ENCODE results near the gene SYNJ2.

Gene SYNJ2

DNA sequence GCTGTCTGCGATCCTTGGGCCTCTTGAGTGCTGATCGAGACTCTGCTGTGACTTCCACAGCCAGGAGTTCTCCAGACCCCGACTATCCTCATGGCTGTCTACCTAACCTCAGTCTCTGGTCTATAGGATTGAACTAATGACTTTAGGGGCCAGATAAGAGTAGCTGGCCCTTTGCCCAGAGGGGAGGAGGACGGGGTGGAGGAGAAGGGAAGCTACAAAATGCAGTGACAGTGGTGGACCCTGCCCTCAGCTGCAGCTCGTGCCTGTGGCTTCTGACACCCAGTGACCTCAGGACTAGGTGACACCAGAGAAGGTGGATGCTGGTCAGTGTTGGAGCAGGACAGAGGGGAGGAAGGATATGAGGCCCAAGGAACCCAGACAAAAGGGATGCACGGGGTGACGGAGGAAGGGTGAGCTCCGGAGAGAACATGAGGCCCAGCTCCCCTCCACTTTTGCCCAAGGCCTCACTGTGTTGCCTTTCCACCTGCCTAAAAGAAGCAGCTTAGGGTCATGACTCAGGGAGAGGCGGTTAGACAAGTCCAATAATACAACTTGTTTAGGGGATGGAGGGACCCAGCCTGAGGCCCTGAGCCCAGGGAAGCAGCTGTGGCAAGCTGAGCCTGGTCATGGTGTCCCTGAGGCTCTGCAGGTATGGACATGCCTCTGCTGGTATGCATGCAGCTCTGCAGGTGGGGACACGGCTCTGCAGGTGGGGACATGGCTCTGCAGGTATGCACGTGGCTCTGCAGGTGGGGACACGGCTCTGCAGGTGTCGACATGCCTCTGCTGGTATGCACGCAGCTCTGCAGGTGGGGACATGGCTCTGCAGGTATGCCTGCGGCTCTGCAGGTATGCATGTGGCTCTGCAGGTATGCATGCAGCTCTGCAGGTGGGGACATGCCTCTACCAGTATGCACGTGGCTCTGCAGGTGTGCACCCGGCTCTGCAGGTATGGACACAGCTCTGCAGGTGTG is 67.7 kb downstream of the SYNJ2 start:
- H3K4me3 ChIP-seq (ENCODE audit: low read length): no peak overlapping the region
- no peaks in the 10 kb centered on the region for H3K9me3 ChIP-seq (replicated peaks; ENCODE audit: insufficient read depth, low read length)
- DNase-seq: no peak
- no peaks in the 10 kb centered on the region for H3K4me1 ChIP-seq (ENCODE audit: low read length)
- H3K79me2 ChIP-seq (ENCODE audit: low read length): no peaks in the 10 kb centered on the region
- H3F3A ChIP-seq (ENCODE audit: insufficient read depth, low read length): no peaks in the 10 kb centered on the region
- no peaks in the 10 kb centered on the region for H3K27me3 ChIP-seq (replicated peaks; ENCODE audit: insufficient read depth, low read length)
- H3K9ac ChIP-seq (ENCODE audit: low read length): no peak overlapping the region
- H3K9me2 ChIP-seq (replicated peaks; ENCODE audit: insufficient read depth, low read length): no peaks in the 10 kb centered on the region
- H4K20me1 ChIP-seq (ENCODE audit: insufficient read depth, low read length): no peaks in the 10 kb centered on the region
- H3K27ac ChIP-seq (ENCODE audit: low read length): no peak overlapping the region
- no peaks in the 10 kb centered on the region for H3K36me3 ChIP-seq (replicated peaks; ENCODE audit: insufficient read depth, low read length)
- H3K4me2 ChIP-seq (ENCODE audit: low read depth, low read length): no peak overlapping the region
- TF ChIP-seq EZH2 (optimal IDR thresholded peaks at IDR 0.05; ENCODE audit: low read depth, low read length) (no peak), EZH2phosphoT487 (IDR thresholded peaks at IDR 0.05; ENCODE audit: low read length) (no peak)
- TF ChIP-seq, protein P1, sequence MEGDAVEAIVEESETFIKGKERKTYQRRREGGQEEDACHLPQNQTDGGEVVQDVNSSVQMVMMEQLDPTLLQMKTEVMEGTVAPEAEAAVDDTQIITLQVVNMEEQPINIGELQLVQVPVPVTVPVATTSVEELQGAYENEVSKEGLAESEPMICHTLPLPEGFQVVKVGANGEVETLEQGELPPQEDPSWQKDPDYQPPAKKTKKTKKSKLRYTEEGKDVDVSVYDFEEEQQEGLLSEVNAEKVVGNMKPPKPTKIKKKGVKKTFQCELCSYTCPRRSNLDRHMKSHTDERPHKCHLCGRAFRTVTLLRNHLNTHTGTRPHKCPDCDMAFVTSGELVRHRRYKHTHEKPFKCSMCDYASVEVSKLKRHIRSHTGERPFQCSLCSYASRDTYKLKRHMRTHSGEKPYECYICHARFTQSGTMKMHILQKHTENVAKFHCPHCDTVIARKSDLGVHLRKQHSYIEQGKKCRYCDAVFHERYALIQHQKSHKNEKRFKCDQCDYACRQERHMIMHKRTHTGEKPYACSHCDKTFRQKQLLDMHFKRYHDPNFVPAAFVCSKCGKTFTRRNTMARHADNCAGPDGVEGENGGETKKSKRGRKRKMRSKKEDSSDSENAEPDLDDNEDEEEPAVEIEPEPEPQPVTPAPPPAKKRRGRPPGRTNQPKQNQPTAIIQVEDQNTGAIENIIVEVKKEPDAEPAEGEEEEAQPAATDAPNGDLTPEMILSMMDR (IDR thresholded peaks at IDR 0.05; ENCODE audit: low read length): no peak
- H2AFZ ChIP-seq (ENCODE audit: low read length): no peak overlapping the region

DNA sequence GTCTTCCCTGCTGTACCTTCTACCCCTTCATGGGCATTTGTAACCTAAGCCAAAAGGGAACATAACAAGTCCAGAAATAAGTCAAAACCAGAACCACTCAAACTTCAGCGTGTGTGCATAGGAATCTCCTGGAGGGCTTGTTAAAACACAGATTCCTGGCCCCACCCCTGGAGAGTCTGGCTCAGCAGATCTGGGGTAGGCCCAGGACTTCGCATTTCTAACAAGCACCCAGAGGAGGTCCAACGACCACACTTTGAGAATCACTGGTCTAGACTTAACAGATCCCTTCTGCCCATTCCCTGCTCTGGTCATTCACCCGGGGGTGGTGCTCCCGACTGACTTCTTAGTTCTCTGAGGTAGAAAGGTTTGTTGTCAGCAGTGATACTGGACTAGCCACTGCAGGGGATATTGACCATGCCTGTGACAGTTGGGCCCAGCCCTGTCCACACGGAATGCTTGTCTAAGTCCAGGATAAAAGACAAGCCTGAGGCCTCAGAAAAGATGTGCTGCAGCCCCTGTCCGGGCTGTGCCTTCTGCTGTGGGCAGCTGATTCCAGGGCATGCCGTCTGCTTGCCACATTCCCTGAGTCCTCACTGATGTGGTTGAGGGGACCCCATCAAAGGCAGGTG is 68.6 kb downstream of the SYNJ2 start:
- Histone ChIP-seq H3K36me3 (replicated peaks; ENCODE audit: insufficient read depth, low read length) (no peaks in the 10 kb centered on the region), H3F3A (ENCODE audit: insufficient read depth, low read length) (no peaks in the 10 kb centered on the region), H3K4me1 (ENCODE audit: low read length) (no peaks in the 10 kb centered on the region), H3K79me2 (ENCODE audit: low read length) (no peaks in the 10 kb centered on the region), H3K9me3 (replicated peaks; ENCODE audit: insufficient read depth, low read length) (no peaks in the 10 kb centered on the region), H4K20me1 (ENCODE audit: insufficient read depth, low read length) (no peaks in the 10 kb centered on the region), H3K4me3 (ENCODE audit: low read length) (no peak overlapping the region), H3K9me2 (replicated peaks; ENCODE audit: insufficient read depth, low read length) (no peaks in the 10 kb centered on the region), H2AFZ (ENCODE audit: low read length) (no peak overlapping the region), H3K9ac (ENCODE audit: low read length) (no peak overlapping the region), H3K4me2 (ENCODE audit: low read depth, low read length) (no peak overlapping the region), H3K27ac (ENCODE audit: low read length) (no peak overlapping the region), H3K27me3 (replicated peaks; ENCODE audit: insufficient read depth, low read length) (no peaks in the 10 kb centered on the region)
- TF ChIP-seq EZH2 (optimal IDR thresholded peaks at IDR 0.05; ENCODE audit: low read depth, low read length) (no peak), EZH2phosphoT487 (IDR thresholded peaks at IDR 0.05; ENCODE audit: low read length) (no peak)
- TF ChIP-seq, protein P1 (IDR thresholded peaks at IDR 0.05; ENCODE audit: low read length): no peak
- no peak for DNase-seq

DNA sequence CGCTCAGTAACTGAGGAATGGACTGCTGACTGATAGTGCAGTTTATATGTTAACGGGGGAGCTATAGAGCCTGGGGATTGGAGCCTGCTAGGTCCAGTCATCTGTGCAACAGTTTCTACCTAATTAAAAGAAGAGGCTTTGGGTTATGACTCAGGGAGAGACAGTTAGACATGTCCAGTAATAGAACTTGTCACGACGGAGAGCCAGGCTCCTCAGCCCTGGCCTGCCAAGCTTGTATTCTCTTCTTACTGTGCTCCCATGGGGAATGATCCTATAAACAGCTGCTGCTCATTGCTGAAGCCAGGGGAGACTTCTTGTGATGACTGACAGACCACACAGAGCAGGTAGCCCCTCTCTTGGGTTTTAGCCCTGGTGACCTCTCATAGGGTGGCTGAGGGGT is 69.3 kb downstream of the SYNJ2 start:
- Histone ChIP-seq H3K9me3 (replicated peaks; ENCODE audit: insufficient read depth, low read length) (no peaks in the 10 kb centered on the region), H3K36me3 (replicated peaks; ENCODE audit: insufficient read depth, low read length) (no peaks in the 10 kb centered on the region), H3K27ac (ENCODE audit: low read length) (no peak overlapping the region), H3K4me3 (ENCODE audit: low read length) (no peak overlapping the region), H3K79me2 (ENCODE audit: low read length) (no peaks in the 10 kb centered on the region), H3K9ac (ENCODE audit: low read length) (no peak overlapping the region), H4K20me1 (ENCODE audit: insufficient read depth, low read length) (no peaks in the 10 kb centered on the region), H3K4me2 (ENCODE audit: low read depth, low read length) (no peak overlapping the region), H3K27me3 (replicated peaks; ENCODE audit: insufficient read depth, low read length) (no peaks in the 10 kb centered on the region), H2AFZ (ENCODE audit: low read length) (no peak overlapping the region), H3K4me1 (ENCODE audit: low read length) (no peaks in the 10 kb centered on the region), H3F3A (ENCODE audit: insufficient read depth, low read length) (no peaks in the 10 kb centered on the region), H3K9me2 (replicated peaks; ENCODE audit: insufficient read depth, low read length) (no peaks in the 10 kb centered on the region)
- no peak for TF ChIP-seq EZH2phosphoT487 (IDR thresholded peaks at IDR 0.05; ENCODE audit: low read length)
- TF ChIP-seq, protein P1 (IDR thresholded peaks at IDR 0.05; ENCODE audit: low read length): no peak
- no peak for TF ChIP-seq EZH2 (optimal IDR thresholded peaks at IDR 0.05; ENCODE audit: low read depth, low read length)
- DNase-seq: no peak

Data from MM.1S (cell line).